HG03460 (cell line): ENCODE results near the gene PGAP6.
"Not testable (repeated sequence)": the region's sequence is repeated elsewhere in the genome, so short reads cannot be mapped to it uniquely, and the experiment has no call there.

Experiments
- ATAC-seq: cut with Tn5 transposase; IDR thresholded peaks from one replicate; pipeline ENCODE4 v1.9.1; 2021; ENCODE audit not compliant: unreplicated experiment

PGAP6 gene

GRCh38 chr16:351804-352520, 29.8 kb downstream of the PGAP6 start:
- ATAC-seq, result peak; percentile 7

- ATAC-seq, result no peak
Observed at GRCh38 chr16:350203-350602, 31.6 kb downstream of the PGAP6 start.

GRCh38 chr16:349211-349610, 32.6 kb downstream of the PGAP6 start:
- no peak for ATAC-seq

- ATAC-seq, result not testable (repeated sequence)
Observed at GRCh38 chr16:348495-348894, 33.3 kb downstream of the PGAP6 start.

- ATAC-seq, result no peak
Observed at GRCh38 chr16:347203-347602, 34.6 kb downstream of the PGAP6 start.

GRCh38 chr16:346587-346986, 35.2 kb downstream of the PGAP6 start:
- ATAC-seq, result no peak

- no peak for ATAC-seq
Observed at GRCh38 chr16:345772-346171, 36.0 kb downstream of the PGAP6 start.

- no peak for ATAC-seq
Observed at GRCh38 chr16:342455-343213, 39.1 kb downstream of the PGAP6 start.

- not testable (repeated sequence) for ATAC-seq
Observed at GRCh38 chr16:341974-342336, 39.8 kb downstream of the PGAP6 start.

GRCh38 chr16:341095-341973, 40.4 kb downstream of the PGAP6 start:
- not testable (repeated sequence) for ATAC-seq

GRCh38 chr16:340370-341091, 41.2 kb downstream of the PGAP6 start:
- no peak for ATAC-seq

GRCh38 chr16:339680-340079, 42.1 kb downstream of the PGAP6 start:
- no peak for ATAC-seq

- ATAC-seq, result no peak
Observed at GRCh38 chr16:337975-338575, 43.7 kb downstream of the PGAP6 start.

- no peak for ATAC-seq
Observed at GRCh38 chr16:337437-337836, 44.3 kb downstream of the PGAP6 start.

GRCh38 chr16:336269-336668, 45.5 kb downstream of the PGAP6 start:
- ATAC-seq, result no peak

GRCh38 chr16:334861-335632, 46.7 kb downstream of the PGAP6 start:
- not testable (repeated sequence) for ATAC-seq

- not testable (repeated sequence) for ATAC-seq
Observed at GRCh38 chr16:334164-334832, 47.5 kb downstream of the PGAP6 start.

GRCh38 chr16:333406-334094, 48.2 kb downstream of the PGAP6 start:
- no peak for ATAC-seq
